D341Med (cell line): ENCODE results near the gene P3H4.
"Not testable (repeated sequence)": the region's sequence is repeated elsewhere in the genome, so short reads cannot be mapped to it uniquely, and the experiment has no call there.

Experiments
- DNase-seq: peaks from one replicate; pipeline ENCODE4 v3.0.0; 2012; ENCODE audit warnings: low spot score

The P3H4 gene

GRCh38 chr17:41792845-41793783 is 18.6 kb downstream of the P3H4 start:
- DNase-seq: no peak

- no peak for DNase-seq
Measured at GRCh38 chr17:41787021-41787418, 24.7 kb downstream of the P3H4 start.

- DNase-seq: peak; percentile 100
Measured at GRCh38 chr17:41786227-41787020, 25.3 kb downstream of the P3H4 start, which contains the start of gene JUP. Gene JUP (minus strand): TSS chr17:41786711. CDS start chr17:41771854, 14,857 bp downstream.

GRCh38 chr17:41785859-41786226 is 25.9 kb downstream of the P3H4 start:
- DNase-seq: no peak

- no peak for DNase-seq
Measured at GRCh38 chr17:41785091-41785858, 26.5 kb downstream of the P3H4 start.

GRCh38 chr17:41784207-41784744 is 27.5 kb downstream of the P3H4 start:
- no peak for DNase-seq

- DNase-seq: no peak
Measured at GRCh38 chr17:41782142-41782541, 29.6 kb downstream of the P3H4 start.

- no peak for DNase-seq
Measured at GRCh38 chr17:41781404-41782110, 30.2 kb downstream of the P3H4 start.

GRCh38 chr17:41779954-41780353 is 31.8 kb downstream of the P3H4 start:
- DNase-seq: no peak

GRCh38 chr17:41777574-41778188 is 34.1 kb downstream of the P3H4 start:
- DNase-seq: no peak

- no peak for DNase-seq
Measured at GRCh38 chr17:41777157-41777573, 34.6 kb downstream of the P3H4 start.

- DNase-seq: not testable (repeated sequence)
Measured at GRCh38 chr17:41776262-41776900, 35.4 kb downstream of the P3H4 start.

GRCh38 chr17:41775394-41776226 is 36.1 kb downstream of the P3H4 start:
- no peak for DNase-seq

- no peak for DNase-seq
Measured at GRCh38 chr17:41773731-41774193, 38.0 kb downstream of the P3H4 start.

GRCh38 chr17:41773190-41773588 is 38.6 kb downstream of the P3H4 start:
- DNase-seq: no peak

GRCh38 chr17:41772586-41773189 is 39.1 kb downstream of the P3H4 start:
- no peak for DNase-seq

GRCh38 chr17:41772218-41772585 is 39.5 kb downstream of the P3H4 start:
- no peak for DNase-seq

GRCh38 chr17:41771389-41772206 is 40.2 kb downstream of the P3H4 start:
- DNase-seq: no peak
